Measurements from ENCODE around the gene LBP.

GRCh38 chr20:38330638-38331037 is 15.6 kb upstream of the LBP start:
- TF ChIP-seq FOXA1 (IDR thresholded peaks at IDR 0.05) (no peak), FOXA1 (CRISPR knock-in tag; IDR thresholded peaks at IDR 0.05) (no peak), ZNF335 (CRISPR knock-in tag; IDR thresholded peaks at IDR 0.05) (no peak), E2F5 (CRISPR knock-in tag; conservative IDR thresholded peaks at IDR 0.05) (no peak), ZNF17 (CRISPR knock-in tag; IDR thresholded peaks at IDR 0.05) (no peak), CTCF (CRISPR knock-in tag; IDR thresholded peaks at IDR 0.05) (no peak), ZNF337 (CRISPR knock-in tag; IDR thresholded peaks at IDR 0.05; ENCODE audit: borderline replicate concordance, low read depth) (no peak)
